ENCODE data around the gene ATP5PD.
A peak's percentile ranks its signal among the peaks of the same experiment; 100 is the strongest.

- TF ChIP-seq CTCF (IDR thresholded peaks at IDR 0.05) (peak in 2 of 4 experiments; percentile 3 to 25), POLR2AphosphoS5 (IDR thresholded peaks at IDR 0.05) (no peak)
Measured at GRCh38 chr17:75077072-75077495, 30.3 kb upstream of the ATP5PD start.
